Activated naive CD8-positive, alpha-beta T cell treated with anti-CD3 and anti-CD28 coated beads for 36 hours (primary cell): Measurements from ENCODE around the gene CYP1A1. TPM values are rescaled to one million over a fixed set of nuclear protein-coding genes. Genes with fewer than 3 reads are reported as not detected.
"Not testable (repeated sequence)": the region's sequence is repeated elsewhere in the genome, so short reads cannot be mapped to it uniquely, and the experiment has no call there.

Source experiments
- DNase-seq: peaks from one replicate; pipeline ENCODE4 v3.0.0; 2021
- H3K27ac Mint-ChIP-seq: one replicate; pipeline ENCODE4 v1.8.0; 2022; ENCODE audit warnings: mild to moderate bottlenecking, moderate library complexity, mixed read lengths
- H3K27me3 Mint-ChIP-seq: one replicate; pipeline ENCODE4 v1.8.0; 2022; ENCODE audit warnings: mild to moderate bottlenecking, mixed read lengths
- H3K36me3 Mint-ChIP-seq: one replicate; pipeline ENCODE4 v1.8.0; 2021; ENCODE audit warnings: mild to moderate bottlenecking, mixed read lengths
- H3K4me1 Mint-ChIP-seq: one replicate; pipeline ENCODE4 v1.8.0; 2021; ENCODE audit warnings: mixed read lengths
- H3K4me3 Mint-ChIP-seq: one replicate; pipeline ENCODE4 v1.8.0; 2022; ENCODE audit warnings: mild to moderate bottlenecking, moderate library complexity, mixed read lengths
- H3K9me3 Mint-ChIP-seq: one replicate; pipeline ENCODE4 v1.8.0; 2022; ENCODE audit warnings: mixed read lengths
- total RNA-seq, 2 experiments: library from RNA; stranded (reverse); gene quantifications; one replicate each; pipeline ENCODE4 v1.2.3, GENCODE V29; 2021

Gene CYP1A1
- total RNA-seq, 2 experiments from 2014 or later, result 4.7 to 4.9 TPM

- no peaks in the 10 kb centered on the region for H3K36me3 Mint-ChIP-seq
- no peaks in the 10 kb centered on the region for H3K27me3 Mint-ChIP-seq
- no peak for DNase-seq
- no peak overlapping the region for H3K4me3 Mint-ChIP-seq
- H3K27ac Mint-ChIP-seq, result no peak overlapping the region
- H3K9me3 Mint-ChIP-seq, result no peaks in the 10 kb centered on the region
- no peaks in the 10 kb centered on the region for H3K4me1 Mint-ChIP-seq
Measured at GRCh38 chr15:74750751-74751150, 25.4 kb upstream of the CYP1A1 start.

- Mint-ChIP-seq H3K36me3 (no peaks in the 10 kb centered on the region), H3K9me3 (no peaks in the 10 kb centered on the region), H3K27me3 (no peaks in the 10 kb centered on the region), H3K4me1 (no peaks in the 10 kb centered on the region), H3K27ac (no peak overlapping the region), H3K4me3 (no peak overlapping the region)
- no peak for DNase-seq
Measured at GRCh38 chr15:74749832-74750231, 24.5 kb upstream of the CYP1A1 start.

- H3K27ac Mint-ChIP-seq, result no peak within 1 kb of the TSS
- no peaks in the 10 kb centered on the region for H3K27me3 Mint-ChIP-seq
- H3K4me1 Mint-ChIP-seq, result no peaks in the 10 kb centered on the region
- DNase-seq, result no peak
- no peaks in the 10 kb centered on the region for H3K36me3 Mint-ChIP-seq
- no peak within 1 kb of the TSS for H3K4me3 Mint-ChIP-seq
- no peaks in the 10 kb centered on the region for H3K9me3 Mint-ChIP-seq
Measured at GRCh38 chr15:74748322-74748946, 23.1 kb upstream of the CYP1A1 start, which contains the start of gene CYP1A2. Gene CYP1A2 (plus strand): TSS chr15:74748845. CDS start chr15:74749739, 894 bp downstream.

GRCh38 chr15:74746389-74746788, 21.1 kb upstream of the CYP1A1 start:
- Mint-ChIP-seq H3K27ac (no peak overlapping the region), H3K27me3 (no peaks in the 10 kb centered on the region), H3K9me3 (peaks cover 5% of the 10 kb centered on the region), H3K4me1 (no peaks in the 10 kb centered on the region), H3K36me3 (no peaks in the 10 kb centered on the region), H3K4me3 (no peak overlapping the region)
- DNase-seq, result no peak

- Mint-ChIP-seq H3K36me3 (peaks cover 6% of the 10 kb centered on the region), H3K4me3 (no peak overlapping the region), H3K27ac (no peak overlapping the region), H3K4me1 (peaks cover 6% of the 10 kb centered on the region), H3K27me3 (peaks cover 15% of the 10 kb centered on the region), H3K9me3 (peaks cover 16% of the 10 kb centered on the region)
- DNase-seq, result no peak
Measured at GRCh38 chr15:74742422-74742821, 17.1 kb upstream of the CYP1A1 start.

GRCh38 chr15:74738239-74738638, 12.9 kb upstream of the CYP1A1 start:
- not testable (repeated sequence) for H3K27ac Mint-ChIP-seq, DNase-seq
- H3K27me3 Mint-ChIP-seq, result peaks cover 44% of the 10 kb centered on the region

GRCh38 chr15:74735305-74735704, 10.0 kb upstream of the CYP1A1 start:
- DNase-seq, result no peak
- peaks cover 14% of the 10 kb centered on the region for H3K9me3 Mint-ChIP-seq
- no peak overlapping the region for H3K4me3 Mint-ChIP-seq
- H3K4me1 Mint-ChIP-seq, result peaks cover 10% of the 10 kb centered on the region
- H3K27me3 Mint-ChIP-seq, result peaks cover 48% of the 10 kb centered on the region
- H3K27ac Mint-ChIP-seq, result no peak overlapping the region
- peaks cover 11% of the 10 kb centered on the region for H3K36me3 Mint-ChIP-seq

More at GRCh38 chr15:74738239-74738638, 12.9 kb upstream of the CYP1A1 start:
- not testable (repeated sequence) for H3K4me3 Mint-ChIP-seq, H3K4me1 Mint-ChIP-seq
- Mint-ChIP-seq H3K9me3 (peaks cover 19% of the 10 kb centered on the region), H3K36me3 (peaks cover 11% of the 10 kb centered on the region)

- peaks cover 46% of the 10 kb centered on the region for H3K27me3 Mint-ChIP-seq
- H3K4me3 Mint-ChIP-seq, result no peak overlapping the region
- peaks cover 11% of the 10 kb centered on the region for H3K9me3 Mint-ChIP-seq
- no peak overlapping the region for H3K27ac Mint-ChIP-seq
- peaks cover 8% of the 10 kb centered on the region for H3K4me1 Mint-ChIP-seq
- DNase-seq, result no peak
- peaks cover 11% of the 10 kb centered on the region for H3K36me3 Mint-ChIP-seq
Measured at GRCh38 chr15:74733269-74733668, 7.9 kb upstream of the CYP1A1 start.

GRCh38 chr15:74732846-74733245, 7.5 kb upstream of the CYP1A1 start:
- H3K27me3 Mint-ChIP-seq, result peaks cover 46% of the 10 kb centered on the region
- H3K27ac Mint-ChIP-seq, result no peak overlapping the region
- peaks cover 7% of the 10 kb centered on the region for H3K9me3 Mint-ChIP-seq
- no peak for DNase-seq
- no peak overlapping the region for H3K4me3 Mint-ChIP-seq
- H3K36me3 Mint-ChIP-seq, result peaks cover 6% of the 10 kb centered on the region
- H3K4me1 Mint-ChIP-seq, result peaks cover 4% of the 10 kb centered on the region

- Mint-ChIP-seq H3K4me3 (no peak overlapping the region), H3K9me3 (no peaks in the 10 kb centered on the region), H3K4me1 (peaks cover 10% of the 10 kb centered on the region), H3K36me3 (peaks cover 5% of the 10 kb centered on the region), H3K27me3 (peaks cover 41% of the 10 kb centered on the region), H3K27ac (no peak overlapping the region)
- no peak for DNase-seq
Measured at GRCh38 chr15:74730619-74731316, 5.4 kb upstream of the CYP1A1 start.

GRCh38 chr15:74729372-74729771, 4.0 kb upstream of the CYP1A1 start:
- DNase-seq, H3K27ac Mint-ChIP-seq, H3K36me3 Mint-ChIP-seq, H3K4me3 Mint-ChIP-seq, H3K9me3 Mint-ChIP-seq: not testable (repeated sequence)
- peaks cover 13% of the 10 kb centered on the region for H3K4me1 Mint-ChIP-seq
- H3K27me3 Mint-ChIP-seq, result peaks cover 30% of the 10 kb centered on the region

GRCh38 chr15:74728699-74729098, 3.4 kb upstream of the CYP1A1 start:
- H3K4me1 Mint-ChIP-seq, result peaks cover 13% of the 10 kb centered on the region
- peaks cover 25% of the 10 kb centered on the region for H3K27me3 Mint-ChIP-seq

GRCh38 chr15:74727727-74728126, 2.4 kb upstream of the CYP1A1 start:
- no peak for DNase-seq
- H3K27me3 Mint-ChIP-seq, result peaks cover 25% of the 10 kb centered on the region
- peaks cover 13% of the 10 kb centered on the region for H3K4me1 Mint-ChIP-seq
- H3K27ac Mint-ChIP-seq, result no peak overlapping the region
- peaks cover 5% of the 10 kb centered on the region for H3K36me3 Mint-ChIP-seq
- H3K9me3 Mint-ChIP-seq, result no peaks in the 10 kb centered on the region
- no peak overlapping the region for H3K4me3 Mint-ChIP-seq

More at GRCh38 chr15:74728699-74729098, 3.4 kb upstream of the CYP1A1 start:
- H3K36me3 Mint-ChIP-seq, DNase-seq, H3K9me3 Mint-ChIP-seq, H3K4me3 Mint-ChIP-seq, H3K27ac Mint-ChIP-seq: not testable (repeated sequence)

GRCh38 chr15:74726774-74727164, 1.4 kb upstream of the CYP1A1 start:
- H3K27me3 Mint-ChIP-seq, result peaks cover 25% of the 10 kb centered on the region
- H3K27ac Mint-ChIP-seq, result peak overlapping the region; percentile 82
- peaks cover 5% of the 10 kb centered on the region for H3K36me3 Mint-ChIP-seq
- DNase-seq, result no peak
- no peaks in the 10 kb centered on the region for H3K9me3 Mint-ChIP-seq
- peaks cover 13% of the 10 kb centered on the region for H3K4me1 Mint-ChIP-seq
- H3K4me3 Mint-ChIP-seq, result peak overlapping the region; percentile 66

- no peaks in the 10 kb centered on the region for H3K9me3 Mint-ChIP-seq
- H3K36me3 Mint-ChIP-seq, result peaks cover 5% of the 10 kb centered on the region
- H3K4me3 Mint-ChIP-seq, result peak overlapping the region; percentile 66
- peaks cover 13% of the 10 kb centered on the region for H3K4me1 Mint-ChIP-seq
- peak; percentile 73 for DNase-seq
- H3K27me3 Mint-ChIP-seq, result peaks cover 18% of the 10 kb centered on the region
- peak overlapping the region; percentile 82 for H3K27ac Mint-ChIP-seq
Measured at GRCh38 chr15:74725845-74726773, 781 bp upstream of the CYP1A1 start.
